B cell (primary cell): ENCODE measurements around the gene MAPKAPK3. TPM values are rescaled to one million over a fixed set of nuclear protein-coding genes. Genes with fewer than 3 reads are reported as not detected.

Experiments used
- ATAC-seq: fragments of 200-7000 bp; cut with Tn5 transposase; one replicate; pipeline ENCODE4 v1.10.0; 2021; ENCODE audit warnings: low read depth, mild to moderate bottlenecking, moderate number of reproducible peaks, moderate library complexity
- CTCF ChIA-PET: fragments of 350-600 bp; sonication (Branson Sonifier 250); formaldehyde crosslinking; loops from one replicate; lab custom pipeline; 2021; ENCODE audit warnings: antibody characterized with exemption, inconsistent platforms; lab: Charles Lee
- POLR2A ChIA-PET: fragments of 350-600 bp; sonication (Branson Sonifier 250); formaldehyde crosslinking; loops from one replicate; lab custom pipeline; 2021; ENCODE audit warnings: antibody characterized with exemption; lab: Charles Lee
- DNase-seq: peaks from one replicate; pipeline ENCODE4 v3.0.0; 2013
- H2AFZ ChIP-seq: 2 replicates; pipeline ENCODE4 v1.6.1; 2012; ENCODE audit warnings: mild to moderate bottlenecking, low read depth, low read length; ENCODE audit not compliant: insufficient read depth, poor library complexity, severe bottlenecking
- H3K27ac ChIP-seq, 2 donors: 1 replicate in 1 of 2; 2 replicates in 1 of 2; pipeline ENCODE4 v1.5.1; 2012 to 2013; ENCODE audit warnings: low read length in 2 of 2, mild to moderate bottlenecking in 2 of 2, moderate library complexity in 1 of 2
- H3K27me3 ChIP-seq, 4 experiments: fragments of 200-600 bp in 1 of 4; sonication (generic) in 1 of 4; replicated peaks in 1 of 4; 1 replicate in 2 of 4; 2 replicates in 2 of 4; pipeline versions ENCODE4 v1.6.1 to v1.7.0; 2013 to 2016; ENCODE audit warnings: low read length in 3 of 4, mild to moderate bottlenecking in 2 of 4, mixed read lengths in 1 of 4, moderate library complexity in 1 of 4; ENCODE audit not compliant: insufficient read depth in 4 of 4, control insufficient read depth in 3 of 4; ENCODE audit errors: control extremely low read depth in 1 of 4
- H3K36me3 ChIP-seq, 2 experiments: replicated peaks in 1 of 2; 1 replicate in 1 of 2; 2 replicates in 1 of 2; pipeline versions ENCODE4 v1.6.1 to v1.7.1; 2013; ENCODE audit warnings: low read length in 1 of 2; ENCODE audit not compliant: insufficient read depth in 2 of 2, control insufficient read depth in 1 of 2; ENCODE audit errors: control extremely low read depth in 1 of 2, extremely low read depth in 1 of 2
- H3K4me1 ChIP-seq, 2 donors: fragments of 200-600 bp in 1 of 2; sonication (generic) in 1 of 2; 1 replicate in 1 of 2; 2 replicates in 1 of 2; pipeline versions ENCODE4 v1.5.1 to v1.6.1; 2013 to 2017; ENCODE audit warnings: low read length in 2 of 2; ENCODE audit not compliant: control insufficient read depth in 2 of 2, insufficient read depth in 2 of 2
- H3K4me2 ChIP-seq: replicated peaks from 2 replicates; pipeline ENCODE3; 2012; ENCODE audit warnings: mild to moderate bottlenecking, low read depth, low read length; ENCODE audit not compliant: poor library complexity, severe bottlenecking
- H3K4me3 ChIP-seq, 5 experiments: fragments of 200-600 bp in 1 of 5; sonication (generic) in 1 of 5; 1 replicate in 3 of 5; 2 replicates in 2 of 5; pipeline versions ENCODE4 v1.5.1 to v1.7.0; 2011 to 2016; ENCODE audit warnings: low read length in 4 of 5, mild to moderate bottlenecking in 4 of 5, low read depth in 2 of 5, control low read depth in 1 of 5, moderate library complexity in 1 of 5; ENCODE audit not compliant: insufficient read depth in 1 of 5; ENCODE audit errors: control extremely low read depth in 1 of 5, extremely low read depth in 1 of 5
- H3K79me2 ChIP-seq: fragments of 200-600 bp; sonication (generic); one replicate; pipeline ENCODE4 v1.6.0; 2016; ENCODE audit warnings: low read length; ENCODE audit not compliant: control insufficient read depth, insufficient read depth
- H3K9ac ChIP-seq: fragments of 200-600 bp; sonication (generic); 2 replicates; pipeline ENCODE4 v1.6.1; 2017; ENCODE audit warnings: mild to moderate bottlenecking, low read length, moderate library complexity
- H3K9me3 ChIP-seq, 3 donors: one replicate each; pipeline versions ENCODE4 v1.6.1 to v1.7.1; 2013; ENCODE audit warnings: low read length in 2 of 3; ENCODE audit not compliant: control insufficient read depth in 2 of 3, insufficient read depth in 1 of 3; ENCODE audit errors: control extremely low read depth in 1 of 3
- H4K20me1 ChIP-seq: 2 replicates; pipeline ENCODE4 v1.6.0; 2012; ENCODE audit warnings: mild to moderate bottlenecking, low read length; ENCODE audit not compliant: insufficient read depth, control insufficient read depth, poor library complexity, severe bottlenecking
- H3K27ac Mint-ChIP-seq: one replicate; pipeline ENCODE4 v1.8.0; 2021; ENCODE audit warnings: mixed read lengths
- H3K27me3 Mint-ChIP-seq: one replicate; pipeline ENCODE4 v1.8.0; 2021; ENCODE audit warnings: mixed read lengths
- H3K4me1 Mint-ChIP-seq: one replicate; pipeline ENCODE4 v1.8.0; 2021; ENCODE audit warnings: mixed read lengths
- H3K4me3 Mint-ChIP-seq: one replicate; pipeline ENCODE4 v1.8.0; 2021; ENCODE audit warnings: mixed read lengths
- H3K9me3 Mint-ChIP-seq: one replicate; pipeline ENCODE4 v1.8.0; 2022; ENCODE audit warnings: mixed read lengths; ENCODE audit not compliant: insufficient read depth
- CTCF ChIP-seq: fragments of 200-600 bp; IDR thresholded peaks from one replicate; pipeline ENCODE4 v1.8.0; 2022; ENCODE audit warnings: antibody characterized with exemption, mild to moderate bottlenecking
- EZH2 ChIP-seq: IDR thresholded peaks from 2 replicates; pipeline ENCODE4 v1.6.1; 2012; ENCODE audit warnings: borderline replicate concordance, low read depth, mild to moderate bottlenecking, moderate library complexity, low read length; ENCODE audit not compliant: insufficient read depth, poor library complexity, severe bottlenecking
- WGBS: methylation state at CpG from one replicate; pipeline ENCODE4 v1.1.5; 2013; ENCODE audit warnings: missing lambda C conversion rate; ENCODE audit not compliant: insufficient coverage; 5-methylcytosine and 5-hydroxymethylcytosine counted together
- intact Hi-C: fragments of 100-400 bp; cut with micrococcal nuclease; formaldehyde crosslinking; loops from one replicate; pipeline ENCODE4 v1.10.0; 2022
- polyA plus RNA-seq: library from polyadenylated mRNA; depleted of rRNA; stranded (reverse); fragments of >200 nt; gene quantifications from 2 replicates; pipeline ENCODE4 v1.2.3, GENCODE V29; 2012
- total RNA-seq, 2 donors: library from RNA; stranded (reverse); fragments of 120-200 nt in 1 of 2; gene quantifications; 1 replicate in 1 of 2; 2 replicates in 1 of 2; pipeline versions ENCODE4 v1.2.3 to v1.2.4, GENCODE V29; 2013 to 2022

The MAPKAPK3 gene
- total and polyA plus RNA-seq, 2 donors (not counting 1 experiment from before 2014, with no cell fraction given) = 17.8 to 18.8 TPM

- H3K79me2 ChIP-seq = no peaks in the 10 kb centered on the region
- Mint-ChIP-seq H3K27me3 (no peaks in the 10 kb centered on the region), H3K9me3 (no peaks in the 10 kb centered on the region), H3K27ac (no peak overlapping the region), H3K4me3 (no peak overlapping the region), H3K4me1 (no peaks in the 10 kb centered on the region)
- H3K4me1 ChIP-seq = no peaks in the 10 kb centered on the region
- TF ChIP-seq CTCF (no peak), EZH2 (no peak)
- H3K4me3 ChIP-seq = no peak overlapping the region
- no peak overlapping the region for H2AFZ ChIP-seq
- POLR2A ChIA-PET = no interaction called here
- CTCF ChIA-PET = no interaction called here
- intact Hi-C loops = no loop called here
- 88% methylated on average over 1 of the region's 2 CpGs for WGBS
- no peaks in the 10 kb centered on the region for H3K27me3 ChIP-seq
- no peak overlapping the region for H3K27ac ChIP-seq
- no peaks in the 10 kb centered on the region for H3K9me3 ChIP-seq
- peaks cover 0 to 59% of the 10 kb centered on the region in 2 experiments for H3K36me3 ChIP-seq
- H3K9ac ChIP-seq = no peak overlapping the region
- ATAC-seq (no peak), DNase-seq (no peak)
- H4K20me1 ChIP-seq = no peaks in the 10 kb centered on the region
- no peak overlapping the region for H3K4me2 ChIP-seq
These were observed 28.4 kb downstream of the MAPKAPK3 start for GRCh38 chr3:50645378-50645777.

GRCh38 chr3:50648313-50648712 is 31.4 kb downstream of the MAPKAPK3 start:
- H3K4me3 ChIP-seq = no peak overlapping the region
- 75% methylated on average over 4 of the region's 6 CpGs for WGBS
- peaks cover 0 to 34% of the 10 kb centered on the region in 2 experiments for H3K36me3 ChIP-seq
- H3K27me3 Mint-ChIP-seq = no peaks in the 10 kb centered on the region
- DNase-seq (no peak), ATAC-seq (no peak)
- H3K27me3 ChIP-seq = no peaks in the 10 kb centered on the region
- H2AFZ ChIP-seq = no peak overlapping the region
- H3K27ac Mint-ChIP-seq = no peak overlapping the region
- intact Hi-C loops = no loop called here
- no peaks in the 10 kb centered on the region for H3K79me2 ChIP-seq
- H3K4me1 ChIP-seq = no peaks in the 10 kb centered on the region
- no peak overlapping the region for H3K4me3 Mint-ChIP-seq
- no peak overlapping the region for H3K4me2 ChIP-seq
- ChIA-PET POLR2A (no interaction called here), CTCF (interaction anchor here (0.9 to 11.8 kb wide), 2 partner anchors 30 to 58 kb away, joined by 3 to 224 read pairs; partner anchors contain the start of genes CISH and MAPKAPK3)
- H3K9ac ChIP-seq = no peak overlapping the region
- no peak for TF ChIP-seq CTCF
- TF ChIP-seq EZH2 = no peak
- H3K27ac ChIP-seq = no peak overlapping the region
- no peaks in the 10 kb centered on the region for H3K9me3 ChIP-seq
- no peaks in the 10 kb centered on the region for H3K4me1 Mint-ChIP-seq
- no peaks in the 10 kb centered on the region for H3K9me3 Mint-ChIP-seq
- H4K20me1 ChIP-seq = no peaks in the 10 kb centered on the region
